HG02678 (cell line): Measurements from ENCODE around the gene CCDC184.
"Not testable (repeated sequence)": the region's sequence is repeated elsewhere in the genome, so short reads cannot be mapped to it uniquely, and the experiment has no call there.

Experiments used
- ATAC-seq: cut with Tn5 transposase; IDR thresholded peaks from one replicate; pipeline ENCODE4 v1.9.1; 2021; ENCODE audit warnings: mild to moderate bottlenecking, moderate library complexity; ENCODE audit not compliant: unreplicated experiment

Gene CCDC184

GRCh38 chr12:48201516-48201915 is 18.1 kb downstream of the CCDC184 start:
- ATAC-seq: no peak

- ATAC-seq: no peak
Observed at GRCh38 chr12:48202766-48203165, 19.3 kb downstream of the CCDC184 start.

- no peak for ATAC-seq
Observed at GRCh38 chr12:48203192-48203591, 19.7 kb downstream of the CCDC184 start, which contains the start of gene OR10AD1. TSS of gene OR10AD1 (minus strand) at chr12:48203292. CDS start at chr12:48203292, 0 bp downstream.

- ATAC-seq: not testable (repeated sequence)
Observed at GRCh38 chr12:48209495-48209894, 26.1 kb downstream of the CCDC184 start.

- ATAC-seq: no peak
Observed at GRCh38 chr12:48216785-48217184, 33.3 kb downstream of the CCDC184 start.

GRCh38 chr12:48219631-48220030 is 36.2 kb downstream of the CCDC184 start:
- ATAC-seq: no peak

GRCh38 chr12:48220701-48221100 is 37.3 kb downstream of the CCDC184 start:
- ATAC-seq: no peak

- ATAC-seq: no peak
Observed at GRCh38 chr12:48221645-48222044, 38.2 kb downstream of the CCDC184 start.

GRCh38 chr12:48224533-48224932 is 41.1 kb downstream of the CCDC184 start:
- ATAC-seq: not testable (repeated sequence)

- ATAC-seq: not testable (repeated sequence)
Observed at GRCh38 chr12:48231169-48231958, 47.9 kb downstream of the CCDC184 start.
